Measurements from ENCODE around the gene PRLR.
"Not testable (repeated sequence)": the region's sequence is repeated elsewhere in the genome, so short reads cannot be mapped to it uniquely, and the experiment has no call there.

The PRLR gene

GRCh38 chr5:35103637-35104299, 126.5 kb downstream of the PRLR start:
- DNase-seq (ENCODE audit: low read depth): no peak
- TF ChIP-seq CTCF (IDR thresholded peaks at IDR 0.05; ENCODE audit: insufficient read depth, low read depth, low read length, missing control alignments): no peak
- no peak overlapping the region for H3K4me3 ChIP-seq (ENCODE audit: low read length)

- DNase-seq (ENCODE audit: low read depth); H3K4me3 ChIP-seq (ENCODE audit: low read length): not testable (repeated sequence)
These were observed 128.6 kb downstream of the PRLR start for GRCh38 chr5:35101720-35102119.

- no peak for TF ChIP-seq CTCF (IDR thresholded peaks at IDR 0.05; ENCODE audit: insufficient read depth, low read depth, low read length, missing control alignments)
- no peak for DNase-seq (ENCODE audit: low read depth)
- H3K4me3 ChIP-seq (ENCODE audit: low read length): no peak overlapping the region
These were observed 129.3 kb downstream of the PRLR start for GRCh38 chr5:35101016-35101415.

- H3K4me3 ChIP-seq (ENCODE audit: low read length): no peak overlapping the region
- no peak for TF ChIP-seq CTCF (IDR thresholded peaks at IDR 0.05; ENCODE audit: insufficient read depth, low read depth, low read length, missing control alignments)
- no peak for DNase-seq (ENCODE audit: low read depth)
These were observed 132.1 kb downstream of the PRLR start for GRCh38 chr5:35098214-35098613.

GRCh38 chr5:35096932-35097331, 133.4 kb downstream of the PRLR start:
- no peak for TF ChIP-seq CTCF (IDR thresholded peaks at IDR 0.05; ENCODE audit: insufficient read depth, low read depth, low read length, missing control alignments)
- no peak overlapping the region for H3K4me3 ChIP-seq (ENCODE audit: low read length)
- DNase-seq (ENCODE audit: low read depth): no peak

- TF ChIP-seq CTCF (IDR thresholded peaks at IDR 0.05; ENCODE audit: insufficient read depth, low read depth, low read length, missing control alignments): no peak
- no peak for DNase-seq (ENCODE audit: low read depth)
- H3K4me3 ChIP-seq (ENCODE audit: low read length): no peak overlapping the region
These were observed 134.1 kb downstream of the PRLR start for GRCh38 chr5:35096216-35096615.

GRCh38 chr5:35095366-35095765, 134.9 kb downstream of the PRLR start:
- TF ChIP-seq CTCF (IDR thresholded peaks at IDR 0.05; ENCODE audit: insufficient read depth, low read depth, low read length, missing control alignments): no peak
- no peak overlapping the region for H3K4me3 ChIP-seq (ENCODE audit: low read length)
- no peak for DNase-seq (ENCODE audit: low read depth)
